ENCODE results near the gene SPAG9.

GRCh38 chr17:50981279-50981678 is 139.4 kb downstream of the SPAG9 start:
- TF ChIP-seq REST (tag by site-specific recombination; IDR thresholded peaks at IDR 0.05) (no peak), CTCF (tag by site-specific recombination; IDR thresholded peaks at IDR 0.05) (no peak), ZNF324 (tag by site-specific recombination; IDR thresholded peaks at IDR 0.05) (no peak), ZNF707 (tag by site-specific recombination; IDR thresholded peaks at IDR 0.05) (no peak), ZNF571 (tag by site-specific recombination; IDR thresholded peaks at IDR 0.05) (no peak), TCF7L2 (IDR thresholded peaks at IDR 0.05; ENCODE audit: borderline replicate concordance, low read depth, low read length) (no peak), ZNF350 (tag by site-specific recombination; IDR thresholded peaks at IDR 0.05) (no peak), ZBTB8A (tag by site-specific recombination; IDR thresholded peaks at IDR 0.05) (no peak), GLIS2 (tag by site-specific recombination; IDR thresholded peaks at IDR 0.05) (no peak), ZNF140 (tag by site-specific recombination; IDR thresholded peaks at IDR 0.05) (no peak), ZNF558 (tag by site-specific recombination; IDR thresholded peaks at IDR 0.05) (no peak), ZNF280D (tag by site-specific recombination; IDR thresholded peaks at IDR 0.05) (no peak)
